Cardiac fibroblast (primary cell): ENCODE results near the gene ADAM17.
A peak's percentile ranks its signal among the peaks of the same experiment; 100 is the strongest.
"Not testable (repeated sequence)": the region's sequence is repeated elsewhere in the genome, so short reads cannot be mapped to it uniquely, and the experiment has no call there.

Source experiments
- DNase-seq, 2 donors: peaks; one replicate each; pipeline versions ENCODE4 v3.0.0 to v3.0.0-alpha.2; 2010; ENCODE audit warnings: low read depth in 2 of 2
- H3K4me3 ChIP-seq, 2 donors: replicated peaks in 1 of 2; 1 replicate in 1 of 2; 2 replicates in 1 of 2; pipeline ENCODE4 v1.5.1; 2011; ENCODE audit warnings: low read depth in 2 of 2, low read length in 2 of 2, mild to moderate bottlenecking in 2 of 2, moderate library complexity in 1 of 2
- TF ChIP-seq, protein P1 (sequence below): IDR thresholded peaks from one replicate; pipeline ENCODE4 v1.5.1; 2011; ENCODE audit warnings: low read depth, mild to moderate bottlenecking, low read length, inconsistent platforms

ADAM17 gene

GRCh38 chr2:9555297-9556120, at the start of gene ADAM17:
ADAM17 (minus strand) TSS chr2:9555830; CDS start chr2:9555605, 225 bp downstream.
- peak within 1 kb of the TSS; percentile 73 to 94 for H3K4me3 ChIP-seq
- TF ChIP-seq, protein P1, sequence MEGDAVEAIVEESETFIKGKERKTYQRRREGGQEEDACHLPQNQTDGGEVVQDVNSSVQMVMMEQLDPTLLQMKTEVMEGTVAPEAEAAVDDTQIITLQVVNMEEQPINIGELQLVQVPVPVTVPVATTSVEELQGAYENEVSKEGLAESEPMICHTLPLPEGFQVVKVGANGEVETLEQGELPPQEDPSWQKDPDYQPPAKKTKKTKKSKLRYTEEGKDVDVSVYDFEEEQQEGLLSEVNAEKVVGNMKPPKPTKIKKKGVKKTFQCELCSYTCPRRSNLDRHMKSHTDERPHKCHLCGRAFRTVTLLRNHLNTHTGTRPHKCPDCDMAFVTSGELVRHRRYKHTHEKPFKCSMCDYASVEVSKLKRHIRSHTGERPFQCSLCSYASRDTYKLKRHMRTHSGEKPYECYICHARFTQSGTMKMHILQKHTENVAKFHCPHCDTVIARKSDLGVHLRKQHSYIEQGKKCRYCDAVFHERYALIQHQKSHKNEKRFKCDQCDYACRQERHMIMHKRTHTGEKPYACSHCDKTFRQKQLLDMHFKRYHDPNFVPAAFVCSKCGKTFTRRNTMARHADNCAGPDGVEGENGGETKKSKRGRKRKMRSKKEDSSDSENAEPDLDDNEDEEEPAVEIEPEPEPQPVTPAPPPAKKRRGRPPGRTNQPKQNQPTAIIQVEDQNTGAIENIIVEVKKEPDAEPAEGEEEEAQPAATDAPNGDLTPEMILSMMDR: peak; percentile 50
- peak; percentile 97 to 99 for DNase-seq

DNA sequence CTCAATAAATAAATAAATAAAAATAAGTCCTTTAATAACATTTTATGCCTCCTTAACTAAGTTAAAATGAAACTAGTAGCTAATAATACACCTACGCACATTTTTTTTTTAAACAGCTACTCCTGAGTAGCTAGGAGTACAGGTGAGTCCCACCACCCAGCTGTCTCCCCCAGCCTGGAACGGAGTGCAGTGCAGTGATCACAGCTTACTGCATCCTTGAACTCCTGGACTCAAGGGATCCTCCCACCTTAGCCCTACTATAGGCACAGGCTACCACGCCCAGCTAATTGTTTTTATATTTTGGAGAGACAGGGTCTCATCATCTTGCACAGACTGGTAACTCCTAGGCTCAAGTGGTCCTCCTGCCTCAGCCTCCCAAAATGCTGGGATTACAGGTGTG, 46.8 kb upstream of the ADAM17 start:
- no peak overlapping the region for H3K4me3 ChIP-seq
- TF ChIP-seq, protein P1: no peak
- no peak for DNase-seq

DNA sequence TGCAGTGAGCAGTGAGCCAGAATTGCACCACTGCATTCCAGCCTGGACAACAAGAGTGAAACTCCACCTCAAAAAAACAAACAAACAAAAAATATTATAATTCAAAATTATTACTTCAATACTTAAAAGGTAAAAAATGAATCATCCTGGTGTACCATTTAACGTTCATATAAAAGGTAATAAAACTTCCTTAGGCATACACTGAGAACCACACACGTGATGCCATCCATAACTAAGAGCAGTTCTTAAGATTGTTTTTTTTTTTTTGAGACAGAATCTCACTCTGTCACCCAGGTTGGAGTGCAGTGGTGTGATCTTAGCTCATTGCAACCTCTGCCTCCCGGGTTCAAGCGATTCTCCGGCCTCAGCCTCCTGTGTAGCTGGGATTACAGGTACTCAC, 45.8 kb upstream of the ADAM17 start:
- DNase-seq: no peak
- TF ChIP-seq, protein P1: no peak
- no peak overlapping the region for H3K4me3 ChIP-seq

DNA sequence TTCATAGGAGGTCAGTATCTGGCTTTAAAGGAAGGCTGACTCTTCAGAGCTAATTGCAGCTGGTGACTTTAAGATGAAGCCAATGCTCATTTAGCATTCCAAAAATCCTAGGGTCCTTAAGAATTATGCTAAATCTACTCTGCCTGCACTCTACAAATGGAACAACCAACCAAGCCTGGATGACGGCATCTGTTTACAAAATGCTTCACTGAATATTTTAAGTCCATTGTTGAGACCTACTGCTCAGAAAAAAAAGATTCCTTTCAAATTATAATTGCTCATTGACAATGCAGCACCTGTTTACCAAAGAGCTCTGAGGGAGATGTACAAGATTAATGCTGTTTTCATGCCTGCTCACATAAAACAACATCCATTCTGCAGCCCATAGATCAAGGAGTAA, 43.8 kb upstream of the ADAM17 start:
- TF ChIP-seq, protein P1: no peak
- no peak overlapping the region for H3K4me3 ChIP-seq
- no peak for DNase-seq

GRCh38 chr2:9596621-9597311, 41.1 kb upstream of the ADAM17 start:
- H3K4me3 ChIP-seq: no peak overlapping the region
- DNase-seq: no peak
- TF ChIP-seq, protein P1: no peak

- DNase-seq: no peak
- TF ChIP-seq, protein P1: no peak
- no peak overlapping the region for H3K4me3 ChIP-seq
Observed at GRCh38 chr2:9595746-9596145, 40.1 kb upstream of the ADAM17 start.

GRCh38 chr2:9595256-9595655, 39.6 kb upstream of the ADAM17 start:
- not testable (repeated sequence) for H3K4me3 ChIP-seq
- peak; percentile 33 to 60 for DNase-seq
